Tongue (tissue), 2 donors: Measurements from ENCODE around the gene R3HCC1L. TPM values are rescaled to one million over a fixed set of nuclear protein-coding genes. Genes with fewer than 3 reads are reported as not detected.

Experiments
- DNase-seq: peaks from one replicate; pipeline ENCODE4 v3.0.0-alpha.2; 2015
- total RNA-seq: library from RNA; depleted of rRNA; stranded (reverse); fragments of >200 nt; gene quantifications from one replicate; pipeline ENCODE4 v1.2.3, GENCODE V29; 2014

The R3HCC1L gene
- total RNA-seq, 1 donor from 2014 or later: 17.4 TPM

GRCh38 chr10:98285416-98285815, 151.0 kb downstream of the R3HCC1L start:
- DNase-seq: no peak

DNA sequence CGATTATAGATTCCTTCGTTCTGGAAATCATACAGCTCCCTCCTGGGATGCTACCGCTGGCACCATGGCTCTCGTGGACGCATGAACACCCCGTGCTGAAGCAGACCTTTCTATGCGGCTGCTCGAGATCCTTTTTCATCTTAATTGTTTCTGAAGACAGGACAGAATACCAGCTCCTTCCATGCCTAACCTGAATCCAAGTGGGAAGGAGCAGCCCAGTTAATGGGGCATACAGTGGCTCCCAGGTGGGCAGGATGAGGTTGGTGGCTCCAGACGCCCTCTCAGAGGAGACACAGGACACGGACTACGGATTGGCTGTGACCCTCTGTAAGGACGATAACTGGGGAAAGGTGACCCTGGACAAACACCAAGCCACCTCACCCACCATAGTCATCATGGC, 152.0 kb downstream of the R3HCC1L start:
- DNase-seq: no peak

- no peak for DNase-seq
Measured at GRCh38 chr10:98287321-98287720, 152.9 kb downstream of the R3HCC1L start.

DNA sequence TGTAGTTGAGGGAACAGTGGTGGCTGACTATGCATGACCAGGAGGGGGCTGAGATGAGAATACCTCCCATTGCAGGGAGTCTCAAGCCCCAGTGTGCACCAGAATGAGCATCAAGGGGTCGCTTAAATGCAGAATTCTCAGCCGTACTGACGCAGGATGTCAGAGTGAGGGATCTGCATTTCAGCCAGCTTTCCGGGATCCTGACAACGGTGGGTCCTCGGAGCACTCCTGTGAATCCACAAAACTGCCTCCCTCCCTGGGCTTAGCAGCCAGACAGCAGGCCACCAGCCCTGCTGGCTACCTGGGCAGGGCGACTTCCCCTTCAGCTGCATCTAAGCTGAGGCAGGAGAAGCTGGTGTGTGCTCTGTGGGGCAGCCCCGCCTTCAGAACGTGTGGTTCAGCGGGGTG, 155.3 kb downstream of the R3HCC1L start:
- DNase-seq: no peak

DNA sequence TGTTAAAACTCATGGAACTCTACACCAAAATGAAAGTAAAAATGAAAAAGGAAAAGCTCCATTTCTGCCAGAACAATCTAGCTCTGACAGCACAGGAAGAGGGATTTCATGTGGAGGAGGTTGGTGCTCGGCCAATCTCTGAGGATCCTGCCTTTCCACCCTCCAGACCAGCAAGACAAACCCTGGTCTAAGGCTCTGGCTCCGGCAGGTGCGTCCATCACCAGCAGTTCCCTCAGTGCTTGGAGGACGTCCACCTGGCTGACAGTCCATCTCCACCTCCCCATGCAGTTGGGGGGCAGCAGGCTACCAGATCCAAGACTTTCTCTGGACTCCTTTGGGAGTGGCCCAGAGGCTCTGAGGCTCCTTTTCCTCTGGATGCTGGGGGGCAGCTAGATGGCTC, 158.5 kb downstream of the R3HCC1L start:
- peak; percentile 40 for DNase-seq

GRCh38 chr10:98293550-98294269, 159.3 kb downstream of the R3HCC1L start:
- peak; percentile 69 for DNase-seq

DNA sequence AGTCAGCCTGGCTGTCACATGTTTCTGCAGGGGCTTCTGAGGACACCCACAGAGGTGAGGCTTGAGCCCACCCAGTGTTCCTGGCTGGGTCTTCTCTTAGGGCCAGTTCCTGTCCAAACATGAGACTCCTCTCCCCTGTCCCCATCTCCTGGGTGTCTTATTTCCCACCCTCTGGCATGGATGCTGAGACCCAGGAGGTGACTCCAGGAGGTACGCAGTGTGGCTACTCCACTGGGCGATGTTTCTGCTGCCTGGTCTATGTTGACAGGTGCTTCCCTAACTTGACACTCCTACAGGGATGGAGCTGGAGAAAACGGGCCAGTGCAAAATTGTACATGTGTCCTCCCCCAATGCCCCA, 159.8 kb downstream of the R3HCC1L start:
- no peak for DNase-seq

Other genes with a start within 250 kb of the R3HCC1L start
- 2.6 TPM for gene CRTAC1, start 104.0 kb upstream of the R3HCC1L start, total RNA-seq
- 10.5 TPM for gene LOXL4, start 133.5 kb downstream of the R3HCC1L start, total RNA-seq